ENCODE results near the gene FOXO1.

FOXO1 gene

DNA sequence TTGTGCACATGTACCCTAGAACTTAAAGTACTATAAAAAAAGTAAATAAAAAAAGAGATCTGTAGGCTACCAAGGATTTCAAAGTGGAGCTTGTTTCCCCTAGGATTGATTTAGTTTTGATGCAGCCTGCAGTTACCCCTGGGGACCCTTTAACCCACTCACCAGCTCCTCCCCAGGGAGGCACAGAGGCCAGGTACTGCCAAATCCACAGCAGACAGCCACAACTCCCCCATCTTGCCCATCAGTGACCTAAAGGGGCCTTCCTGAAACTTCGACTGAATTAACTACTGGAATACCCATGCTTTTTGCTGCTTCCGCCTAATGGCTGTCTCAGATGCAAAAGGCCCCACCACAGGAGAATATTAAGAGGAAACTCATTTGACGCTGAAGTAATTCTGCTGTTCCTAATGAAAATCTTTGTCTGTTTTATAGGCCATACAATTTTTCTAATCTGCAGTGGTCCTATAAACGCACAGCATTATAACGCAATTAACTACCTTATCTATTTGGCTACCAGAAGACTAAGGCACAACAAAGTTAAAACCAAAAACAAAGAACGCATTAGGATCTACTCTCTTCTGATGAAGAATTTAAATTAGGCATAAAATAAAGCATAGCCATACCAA lies 95.0 kb downstream of the FOXO1 start:
- no peak for DNase-seq

- DNase-seq, result no peak
These were observed 95.5 kb downstream of the FOXO1 start for GRCh38 chr13:40570930-40571329.

GRCh38 chr13:40569024-40569350 lies 97.5 kb downstream of the FOXO1 start:
- no peak for DNase-seq

- no peak for DNase-seq
These were observed 98.0 kb downstream of the FOXO1 start for GRCh38 chr13:40568246-40569023.

- no peak for DNase-seq
These were observed 99.6 kb downstream of the FOXO1 start for GRCh38 chr13:40566811-40567210.

GRCh38 chr13:40565282-40566148 lies 100.9 kb downstream of the FOXO1 start:
- DNase-seq, result no peak

DNA sequence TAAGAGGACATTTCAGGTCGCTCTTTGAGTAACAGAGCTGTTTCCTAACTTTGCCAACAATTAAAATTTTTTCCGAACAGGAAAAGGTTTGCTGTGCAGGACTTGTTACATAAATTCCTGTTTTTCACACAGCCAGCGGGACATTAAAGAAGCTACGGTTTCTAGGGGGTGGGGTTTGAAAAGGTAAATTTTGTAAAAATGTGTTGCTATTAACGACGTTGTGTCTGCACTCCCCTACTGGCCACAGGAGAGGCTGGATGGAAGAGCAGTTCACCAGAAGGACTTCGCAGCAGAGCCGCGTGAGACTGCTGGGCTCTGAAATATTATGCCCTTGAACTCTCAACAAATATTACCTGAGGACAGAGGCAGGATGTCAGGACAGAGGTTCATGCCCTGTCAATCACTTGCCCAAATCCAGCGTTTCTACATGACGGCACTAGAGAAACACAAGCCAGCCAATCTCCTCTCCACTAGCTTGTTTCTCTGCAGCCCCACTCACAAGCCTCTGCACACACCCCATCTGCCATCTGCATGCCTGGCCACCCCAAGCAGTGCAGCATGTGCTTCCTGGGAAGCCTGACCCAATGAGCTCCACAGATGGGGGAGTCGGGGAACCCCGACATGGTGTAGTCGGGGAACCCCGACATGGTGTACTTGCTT lies 102.0 kb downstream of the FOXO1 start:
- no peak for DNase-seq

GRCh38 chr13:40563350-40564125 lies 102.9 kb downstream of the FOXO1 start:
- no peak for DNase-seq

GRCh38 chr13:40562975-40563349 lies 103.5 kb downstream of the FOXO1 start:
- DNase-seq, result no peak

DNA sequence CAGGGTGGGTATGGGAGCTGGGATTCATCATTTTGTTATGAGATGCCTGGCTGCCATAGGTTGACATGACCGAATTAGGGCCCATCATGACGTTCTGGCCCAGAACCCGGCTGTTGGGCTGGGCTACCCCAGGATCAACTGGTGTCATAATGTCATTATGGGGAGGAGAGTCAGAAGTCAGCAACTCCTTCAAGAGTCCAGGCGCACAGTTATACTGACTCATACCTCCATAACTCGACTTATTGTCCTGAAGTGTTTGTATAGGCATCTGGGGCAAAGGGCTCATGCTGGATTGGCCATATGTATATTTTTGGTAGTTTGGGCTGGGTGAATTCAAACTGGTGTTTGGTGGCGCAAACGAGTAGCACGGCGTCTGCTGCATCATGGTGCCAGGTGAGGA lies 106.5 kb downstream of the FOXO1 start:
- no peak for DNase-seq

DNA sequence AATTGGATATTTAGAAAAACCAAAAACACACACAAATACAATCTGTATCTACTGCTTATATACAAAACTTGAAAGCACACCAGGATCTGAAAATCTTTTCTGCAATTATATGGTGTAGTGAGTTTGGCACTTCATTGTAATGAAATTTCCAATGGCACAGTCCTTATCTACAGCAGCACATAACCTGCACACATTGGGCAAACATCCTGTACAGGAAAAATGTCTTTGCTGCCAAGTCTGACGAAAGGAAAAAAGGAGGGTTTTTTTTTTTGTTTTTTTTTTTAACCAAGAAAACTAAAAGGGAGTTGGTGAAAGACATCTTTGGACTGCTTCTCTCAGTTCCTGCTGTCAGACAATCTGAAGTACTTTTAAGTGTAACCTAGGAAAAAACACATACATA lies 107.8 kb downstream of the FOXO1 start:
- no peak for DNase-seq

GRCh38 chr13:40556453-40556852 lies 110.0 kb downstream of the FOXO1 start:
- DNase-seq, result no peak

- no peak for DNase-seq
These were observed 113.1 kb downstream of the FOXO1 start for GRCh38 chr13:40553356-40553755.

GRCh38 chr13:40552895-40553294 lies 113.5 kb downstream of the FOXO1 start:
- no peak for DNase-seq

DNA sequence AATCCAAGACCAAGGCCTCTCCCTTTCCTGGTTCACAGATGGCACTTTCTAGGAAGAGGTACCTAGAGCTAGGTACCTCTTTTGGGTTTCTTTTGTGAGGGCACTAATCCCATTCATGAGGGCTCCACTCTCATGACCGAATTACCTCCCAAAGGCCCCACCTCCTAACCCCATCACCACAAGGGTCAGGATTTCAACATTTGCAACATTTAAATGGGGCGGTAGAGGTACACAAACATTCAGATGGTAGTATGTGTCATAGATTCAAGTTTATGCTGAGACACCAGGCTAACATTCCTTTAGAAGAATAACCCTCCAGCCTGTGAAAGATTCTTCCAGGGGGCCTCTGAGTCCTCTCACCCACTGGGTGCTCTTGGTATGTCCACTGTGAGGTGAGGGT lies 116.3 kb downstream of the FOXO1 start:
- DNase-seq, result no peak

DNA sequence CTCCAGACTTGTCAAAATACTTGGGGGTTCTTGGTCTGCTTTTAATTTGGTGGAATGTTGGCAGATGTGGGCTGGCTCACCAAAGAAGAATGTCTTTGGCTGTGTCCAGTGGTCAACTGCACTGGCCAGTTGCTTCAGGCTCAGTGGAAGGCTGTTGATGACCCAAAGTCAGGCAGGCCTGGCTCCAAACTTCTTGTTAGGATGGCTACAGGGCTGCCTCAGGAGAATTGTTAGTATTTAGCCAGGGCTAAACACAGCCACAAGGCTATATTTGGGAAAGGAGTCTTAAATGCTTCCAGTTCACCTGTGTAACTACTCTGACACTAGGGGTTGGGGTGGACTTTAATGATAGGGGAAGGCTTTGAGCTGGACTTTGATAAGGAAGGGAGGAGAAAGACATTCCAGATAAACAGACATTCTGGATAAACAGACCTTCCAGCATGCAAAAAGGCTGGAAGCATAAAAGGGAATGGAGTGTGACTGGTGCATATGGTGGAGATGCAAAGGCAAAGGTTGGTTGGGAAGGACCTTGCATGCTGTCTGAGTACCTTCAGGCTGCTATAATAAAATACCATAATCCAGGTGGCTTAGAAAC lies 116.8 kb downstream of the FOXO1 start:
- no peak for DNase-seq

- DNase-seq, result no peak
These were observed 118.7 kb downstream of the FOXO1 start for GRCh38 chr13:40547591-40548315.

DNA sequence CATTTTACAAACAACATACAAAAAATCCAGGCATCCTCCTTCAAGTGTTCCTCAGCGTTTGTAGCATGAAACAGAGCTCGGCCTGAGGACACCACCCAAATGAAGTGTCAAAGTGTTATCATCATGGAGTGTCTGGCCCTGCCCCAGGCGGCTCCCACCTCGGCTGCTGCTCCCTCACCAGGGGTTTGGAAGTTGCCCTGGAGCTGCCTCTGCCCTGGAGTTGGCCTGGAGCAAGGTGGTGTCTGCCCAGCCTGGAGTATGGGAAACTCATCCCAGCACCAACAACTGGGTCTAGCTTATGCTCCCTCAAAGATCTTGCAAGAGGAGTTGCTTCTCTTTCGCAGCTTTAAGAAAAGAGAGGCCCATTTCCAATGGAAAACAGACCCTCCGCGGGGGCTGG lies 120.4 kb downstream of the FOXO1 start:
- no peak for DNase-seq

- DNase-seq, result no peak
These were observed 126.0 kb downstream of the FOXO1 start for GRCh38 chr13:40540328-40541044.

GRCh38 chr13:40539576-40540327 lies 126.7 kb downstream of the FOXO1 start:
- DNase-seq, result no peak

All from activated naive CD4-positive, alpha-beta T cell treated with anti-CD3 and anti-CD28 coated beads, Interleukin-2, amount 50 U/mL, for 16 hours (primary cell).